ENCODE measurements around the gene GNAS-AS1.

GNAS-AS1 gene

DNA sequence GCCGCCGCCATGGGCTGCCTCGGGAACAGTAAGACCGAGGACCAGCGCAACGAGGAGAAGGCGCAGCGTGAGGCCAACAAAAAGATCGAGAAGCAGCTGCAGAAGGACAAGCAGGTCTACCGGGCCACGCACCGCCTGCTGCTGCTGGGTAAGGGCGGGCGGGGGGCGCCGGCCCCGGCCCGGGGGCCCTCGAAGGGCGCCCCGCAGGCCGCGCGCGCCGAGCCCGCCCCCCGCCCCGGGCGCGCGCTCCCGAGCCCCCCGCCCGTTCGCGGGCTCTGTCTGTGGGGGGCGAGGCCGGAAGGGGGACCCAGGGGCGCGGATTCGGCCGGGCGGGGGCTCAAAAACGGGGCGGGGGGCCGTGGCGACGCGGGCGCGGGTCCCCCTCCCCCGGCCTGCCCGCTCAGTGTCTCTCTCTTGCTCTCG, 41.0 kb upstream of the GNAS-AS1 start:
- TF ChIP-seq, protein P1, sequence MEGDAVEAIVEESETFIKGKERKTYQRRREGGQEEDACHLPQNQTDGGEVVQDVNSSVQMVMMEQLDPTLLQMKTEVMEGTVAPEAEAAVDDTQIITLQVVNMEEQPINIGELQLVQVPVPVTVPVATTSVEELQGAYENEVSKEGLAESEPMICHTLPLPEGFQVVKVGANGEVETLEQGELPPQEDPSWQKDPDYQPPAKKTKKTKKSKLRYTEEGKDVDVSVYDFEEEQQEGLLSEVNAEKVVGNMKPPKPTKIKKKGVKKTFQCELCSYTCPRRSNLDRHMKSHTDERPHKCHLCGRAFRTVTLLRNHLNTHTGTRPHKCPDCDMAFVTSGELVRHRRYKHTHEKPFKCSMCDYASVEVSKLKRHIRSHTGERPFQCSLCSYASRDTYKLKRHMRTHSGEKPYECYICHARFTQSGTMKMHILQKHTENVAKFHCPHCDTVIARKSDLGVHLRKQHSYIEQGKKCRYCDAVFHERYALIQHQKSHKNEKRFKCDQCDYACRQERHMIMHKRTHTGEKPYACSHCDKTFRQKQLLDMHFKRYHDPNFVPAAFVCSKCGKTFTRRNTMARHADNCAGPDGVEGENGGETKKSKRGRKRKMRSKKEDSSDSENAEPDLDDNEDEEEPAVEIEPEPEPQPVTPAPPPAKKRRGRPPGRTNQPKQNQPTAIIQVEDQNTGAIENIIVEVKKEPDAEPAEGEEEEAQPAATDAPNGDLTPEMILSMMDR (IDR thresholded peaks at IDR 0.05), result no peak
- Mint-ChIP-seq H3K27me3 (ENCODE audit: low read depth, poor library complexity) (no peaks in the 10 kb centered on the region), H3K9me3 (peaks cover 6% of the 10 kb centered on the region), H3K4me1 (peaks cover 59% of the 10 kb centered on the region), H3K4me3 (peak overlapping the region; percentile 99), H3K27ac (peak overlapping the region; percentile 99), H3K36me3 (ENCODE audit: low read depth) (peaks cover 11% of the 10 kb centered on the region)
- peak; percentile 67 for DNase-seq

- Mint-ChIP-seq H3K27ac (no peak overlapping the region), H3K4me1 (peaks cover 55% of the 10 kb centered on the region), H3K36me3 (ENCODE audit: low read depth) (peaks cover 14% of the 10 kb centered on the region), H3K4me3 (peak overlapping the region; percentile 81), H3K9me3 (peaks cover 10% of the 10 kb centered on the region), H3K27me3 (ENCODE audit: low read depth, poor library complexity) (no peaks in the 10 kb centered on the region)
- DNase-seq, result peak; percentile 77
- TF ChIP-seq, protein P1 (IDR thresholded peaks at IDR 0.05), result no peak
Measured at GRCh38 chr20:58891086-58891717, 40.5 kb upstream of the GNAS-AS1 start.

DNA sequence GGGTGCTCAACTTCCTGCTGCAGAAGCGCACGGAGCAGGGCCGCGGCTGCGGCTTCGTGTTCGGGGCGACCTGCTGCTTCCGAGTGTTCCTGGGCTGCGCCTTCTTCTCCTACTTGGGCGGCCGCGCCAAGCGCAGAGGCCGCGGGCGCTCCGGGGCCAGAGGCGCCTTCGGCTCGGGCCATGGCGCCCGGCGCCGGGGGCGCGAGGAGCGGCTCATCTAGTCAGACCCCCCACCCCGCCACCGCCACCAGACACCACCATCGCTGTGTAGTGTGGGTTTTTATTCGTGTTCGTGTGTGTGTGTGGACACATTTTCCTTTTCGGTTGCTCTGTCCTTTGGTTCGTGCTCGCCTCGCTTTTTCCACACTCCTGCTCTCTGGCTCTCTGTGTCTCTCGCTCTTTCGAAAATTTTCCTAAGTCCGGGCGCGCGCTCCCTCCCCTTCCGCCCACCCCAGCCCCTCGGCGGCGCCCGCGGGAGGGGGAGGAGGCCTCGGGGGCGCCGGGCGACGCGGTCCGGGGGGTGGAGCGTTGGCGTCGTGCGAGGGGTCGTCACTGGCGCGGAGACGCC, 39.9 kb upstream of the GNAS-AS1 start:
- Mint-ChIP-seq H3K4me3 (peak overlapping the region; percentile 96), H3K9me3 (peaks cover 15% of the 10 kb centered on the region), H3K27ac (peak overlapping the region; percentile 98), H3K36me3 (ENCODE audit: low read depth) (peaks cover 14% of the 10 kb centered on the region), H3K4me1 (peaks cover 49% of the 10 kb centered on the region), H3K27me3 (ENCODE audit: low read depth, poor library complexity) (no peaks in the 10 kb centered on the region)
- DNase-seq, result peak; percentile 83
- TF ChIP-seq, protein P1 (IDR thresholded peaks at IDR 0.05), result no peak

GRCh38 chr20:58889798-58890517, 39.3 kb upstream of the GNAS-AS1 start:
- H3K4me3 Mint-ChIP-seq, result peak overlapping the region; percentile 96
- no peak for DNase-seq
- peak overlapping the region; percentile 99 for H3K27ac Mint-ChIP-seq
- peaks cover 44% of the 10 kb centered on the region for H3K4me1 Mint-ChIP-seq
- peaks cover 17% of the 10 kb centered on the region for H3K36me3 Mint-ChIP-seq (ENCODE audit: low read depth)
- H3K9me3 Mint-ChIP-seq, result peaks cover 15% of the 10 kb centered on the region
- TF ChIP-seq, protein P1 (IDR thresholded peaks at IDR 0.05), result no peak
- H3K27me3 Mint-ChIP-seq (ENCODE audit: low read depth, poor library complexity), result no peaks in the 10 kb centered on the region

GRCh38 chr20:58889334-58889760, 38.6 kb upstream of the GNAS-AS1 start:
- Mint-ChIP-seq H3K4me1 (peaks cover 44% of the 10 kb centered on the region), H3K27ac (no peak overlapping the region), H3K4me3 (peak overlapping the region; percentile 92), H3K9me3 (peaks cover 15% of the 10 kb centered on the region), H3K36me3 (ENCODE audit: low read depth) (peaks cover 20% of the 10 kb centered on the region), H3K27me3 (ENCODE audit: low read depth, poor library complexity) (no peaks in the 10 kb centered on the region)
- TF ChIP-seq, protein P1 (IDR thresholded peaks at IDR 0.05), result no peak
- DNase-seq, result no peak
